GM12801 (cell line): ENCODE data around the gene COG5.

Experiments
- TF ChIP-seq, protein P1 (sequence below): IDR thresholded peaks from one replicate; pipeline ENCODE4 v1.5.1; 2011; ENCODE audit warnings: control low read depth; ENCODE audit not compliant: insufficient read length; ENCODE audit errors: extremely low read depth

COG5 gene

DNA sequence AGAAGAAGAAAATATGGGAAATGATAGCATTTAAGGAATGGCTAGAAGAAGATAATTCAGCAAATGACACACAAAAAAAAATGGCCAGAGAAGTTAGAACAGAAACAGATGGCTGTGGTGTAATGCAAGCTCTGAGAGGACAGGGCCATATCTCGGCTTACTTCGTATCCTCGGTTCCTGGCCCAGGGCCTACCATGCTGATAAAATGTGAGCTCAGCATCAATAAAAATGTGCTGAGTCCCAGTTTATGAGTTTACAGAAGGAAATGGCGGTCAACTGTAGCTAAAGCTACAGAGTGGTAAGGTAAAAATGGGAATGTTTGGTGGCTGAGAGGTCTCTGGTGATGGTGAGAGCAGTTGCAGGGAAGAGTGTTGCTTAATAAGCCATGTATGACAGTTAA, 354.2 kb downstream of the COG5 start:
- TF ChIP-seq, protein P1, sequence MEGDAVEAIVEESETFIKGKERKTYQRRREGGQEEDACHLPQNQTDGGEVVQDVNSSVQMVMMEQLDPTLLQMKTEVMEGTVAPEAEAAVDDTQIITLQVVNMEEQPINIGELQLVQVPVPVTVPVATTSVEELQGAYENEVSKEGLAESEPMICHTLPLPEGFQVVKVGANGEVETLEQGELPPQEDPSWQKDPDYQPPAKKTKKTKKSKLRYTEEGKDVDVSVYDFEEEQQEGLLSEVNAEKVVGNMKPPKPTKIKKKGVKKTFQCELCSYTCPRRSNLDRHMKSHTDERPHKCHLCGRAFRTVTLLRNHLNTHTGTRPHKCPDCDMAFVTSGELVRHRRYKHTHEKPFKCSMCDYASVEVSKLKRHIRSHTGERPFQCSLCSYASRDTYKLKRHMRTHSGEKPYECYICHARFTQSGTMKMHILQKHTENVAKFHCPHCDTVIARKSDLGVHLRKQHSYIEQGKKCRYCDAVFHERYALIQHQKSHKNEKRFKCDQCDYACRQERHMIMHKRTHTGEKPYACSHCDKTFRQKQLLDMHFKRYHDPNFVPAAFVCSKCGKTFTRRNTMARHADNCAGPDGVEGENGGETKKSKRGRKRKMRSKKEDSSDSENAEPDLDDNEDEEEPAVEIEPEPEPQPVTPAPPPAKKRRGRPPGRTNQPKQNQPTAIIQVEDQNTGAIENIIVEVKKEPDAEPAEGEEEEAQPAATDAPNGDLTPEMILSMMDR: no peak

DNA sequence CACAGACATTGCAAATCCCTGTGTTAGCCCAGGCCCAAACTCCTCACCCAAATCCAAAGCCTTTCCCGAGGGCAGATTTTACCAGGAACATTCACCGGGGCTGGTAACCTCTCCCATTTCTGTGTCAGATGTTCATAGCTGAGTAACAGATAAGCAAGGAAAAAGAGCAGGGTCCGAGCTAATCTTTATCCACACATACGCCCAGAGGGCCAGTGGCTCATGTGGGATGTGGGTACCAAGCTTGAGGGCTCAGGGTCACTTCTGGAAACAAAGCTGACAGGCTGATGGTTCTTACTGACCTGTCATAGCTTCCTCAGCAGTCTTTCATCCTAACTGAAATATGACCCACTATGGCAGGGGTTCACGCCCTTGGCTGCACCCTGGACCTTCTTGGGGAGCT, 355.2 kb downstream of the COG5 start:
- TF ChIP-seq, protein P1: no peak

DNA sequence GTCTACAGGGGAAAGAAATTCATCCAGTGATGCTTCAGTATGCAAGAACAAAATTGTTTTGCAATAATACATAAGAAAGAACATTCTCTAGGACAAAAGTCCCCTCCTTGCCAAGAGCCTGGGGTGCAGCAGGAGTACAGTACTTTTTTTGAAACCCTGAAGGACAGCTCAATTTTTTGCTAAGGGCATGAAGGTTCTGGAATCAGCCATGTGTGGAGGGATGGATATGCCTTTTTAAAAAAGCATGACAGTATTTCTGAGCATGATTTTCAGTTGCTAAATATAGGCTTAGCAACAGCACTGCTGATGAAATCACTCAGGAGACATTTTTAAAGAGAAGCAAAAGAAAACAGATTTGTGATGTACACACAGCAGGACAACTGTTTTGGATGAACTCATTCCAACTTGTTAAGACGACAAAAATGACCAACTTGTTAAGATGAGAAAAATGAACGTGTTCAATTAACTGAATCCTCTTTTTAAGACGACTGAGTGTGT, 355.6 kb downstream of the COG5 start:
- TF ChIP-seq, protein P1: no peak

DNA sequence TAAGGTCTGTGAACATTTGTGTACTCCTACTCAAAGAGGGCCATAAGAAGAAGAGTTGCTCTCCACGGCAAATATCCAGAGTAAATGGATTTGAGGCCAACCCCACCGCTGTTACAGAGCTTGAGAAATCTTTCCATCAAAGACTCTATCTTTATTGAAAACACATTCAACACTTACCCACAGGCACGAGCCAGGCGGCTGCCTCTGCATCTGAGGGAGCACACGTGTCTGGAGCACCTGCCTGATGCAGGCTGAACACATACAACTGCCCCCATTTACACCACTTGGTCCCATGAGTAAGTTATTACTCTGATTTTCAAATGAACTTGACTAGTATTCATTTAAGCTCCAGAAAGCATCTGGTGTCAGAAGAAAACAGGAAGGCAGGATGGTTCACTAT, 356.3 kb downstream of the COG5 start:
- TF ChIP-seq, protein P1: no peak

DNA sequence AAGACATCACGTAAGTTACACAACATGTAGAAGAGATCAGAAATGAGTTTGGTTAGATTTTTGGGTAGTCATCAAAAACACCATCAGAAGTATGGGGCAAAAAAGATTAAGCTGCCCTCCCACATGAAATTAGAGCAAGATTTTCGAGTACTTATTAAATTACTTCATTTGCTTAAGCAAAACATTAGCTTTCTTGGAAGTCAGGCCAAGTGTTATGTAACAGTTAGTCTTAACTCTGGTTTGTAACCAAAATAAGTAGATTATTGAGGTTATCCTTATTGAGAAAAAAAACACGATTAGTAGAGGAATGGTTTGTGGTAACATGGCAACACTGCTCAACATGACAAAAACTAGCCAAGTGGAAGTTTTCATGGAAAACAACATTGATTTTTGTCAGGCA, 357.0 kb downstream of the COG5 start:
- TF ChIP-seq, protein P1: no peak

DNA sequence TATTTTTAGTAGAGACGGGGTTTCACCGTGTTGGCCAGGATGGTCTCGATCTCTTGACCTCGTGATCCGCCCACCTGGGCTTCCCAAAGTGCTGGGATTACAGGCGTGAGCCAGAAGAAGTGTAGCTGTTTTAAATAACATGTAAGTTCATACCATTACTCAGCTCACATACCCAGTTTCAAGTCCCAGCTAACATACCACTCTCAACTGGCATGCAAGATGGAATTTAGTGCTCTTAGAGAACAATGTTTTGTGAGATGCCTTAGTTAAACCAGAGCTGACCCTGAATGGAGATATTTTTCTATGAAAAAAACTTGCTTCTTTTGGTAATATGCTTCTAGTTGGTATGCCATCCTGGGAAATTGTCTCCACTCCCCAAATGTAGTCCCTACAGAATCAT, 357.6 kb downstream of the COG5 start:
- TF ChIP-seq, protein P1: no peak

DNA sequence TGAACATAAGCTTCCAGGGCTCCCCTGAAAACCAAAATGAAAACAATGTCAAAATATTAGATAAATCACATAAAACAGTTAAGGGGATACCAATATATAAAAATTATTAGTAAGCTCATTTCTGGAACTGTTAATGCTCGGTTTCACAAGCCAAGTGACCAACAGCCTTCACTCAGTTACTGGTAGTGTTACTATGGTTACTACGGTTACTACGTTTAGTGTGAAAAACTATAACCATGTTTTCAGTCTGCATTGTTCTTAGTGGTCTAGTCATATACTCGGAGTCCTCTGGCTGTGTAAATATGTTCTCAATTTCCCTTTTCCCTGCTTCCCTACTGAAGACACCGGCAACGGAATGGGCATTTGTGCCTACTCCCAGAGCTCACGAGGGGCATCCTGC, 360.1 kb downstream of the COG5 start:
- TF ChIP-seq, protein P1: no peak
